ENCODE data around the gene CUX1. TPM values are rescaled to one million over a fixed set of nuclear protein-coding genes. Genes with fewer than 3 reads are reported as not detected.
"Not testable (repeated sequence)": the region's sequence is repeated elsewhere in the genome, so short reads cannot be mapped to it uniquely, and the experiment has no call there.

The CUX1 gene
- total RNA-seq, 1 donor from 2014 or later, result 66.4 TPM

- peaks cover 4% of the 10 kb centered on the region for H3K27me3 Mint-ChIP-seq (ENCODE audit: insufficient read depth, low read depth)
- no peak overlapping the region for H3K9ac ChIP-seq
- H3K4me1 Mint-ChIP-seq, result no peaks in the 10 kb centered on the region
- no peaks in the 10 kb centered on the region for H3K4me1 ChIP-seq
- no peak overlapping the region for H3K27ac Mint-ChIP-seq
- no peaks in the 10 kb centered on the region for H3K9me3 ChIP-seq (ENCODE audit: low read depth)
- H3K36me3 Mint-ChIP-seq, result no peaks in the 10 kb centered on the region
- H3K27ac ChIP-seq, result no peak overlapping the region
- H2AFZ ChIP-seq (replicated peaks), result no peak overlapping the region
- H3K4me3 ChIP-seq, result no peak overlapping the region
- no peaks in the 10 kb centered on the region for H4K20me1 ChIP-seq (ENCODE audit: low read depth)
- TF ChIP-seq CTCF (IDR thresholded peaks at IDR 0.05) (no peak), EZH2 (IDR thresholded peaks at IDR 0.05) (no peak), EZH2phosphoT487 (IDR thresholded peaks at IDR 0.05) (no peak)
- H3K27me3 ChIP-seq, result no peaks in the 10 kb centered on the region
- H3K9me3 Mint-ChIP-seq, result no peaks in the 10 kb centered on the region
- no peak overlapping the region for H3K4me2 ChIP-seq
- H3K36me3 ChIP-seq, result no peaks in the 10 kb centered on the region
- no peak overlapping the region for H3K4me3 Mint-ChIP-seq
- no peak for DNase-seq (ENCODE audit: low spot score)
- H3K79me2 ChIP-seq (ENCODE audit: low read depth), result no peaks in the 10 kb centered on the region
- no peaks in the 10 kb centered on the region for H3F3A ChIP-seq (ENCODE audit: low read depth)
Measured at GRCh38 chr7:102225025-102225424, 407.6 kb downstream of the CUX1 start.

GRCh38 chr7:102227371-102227770 lies 409.9 kb downstream of the CUX1 start:
- Mint-ChIP-seq H3K4me1 (no peaks in the 10 kb centered on the region), H3K9me3 (no peaks in the 10 kb centered on the region), H3K4me3 (no peak overlapping the region), H3K36me3 (peaks cover 2% of the 10 kb centered on the region), H3K27ac (no peak overlapping the region), H3K27me3 (ENCODE audit: insufficient read depth, low read depth) (peaks cover 4% of the 10 kb centered on the region)
- Histone ChIP-seq H3K4me3 (no peak overlapping the region), H3K4me1 (no peaks in the 10 kb centered on the region), H3K27ac (no peak overlapping the region), H3F3A (ENCODE audit: low read depth) (peaks cover 2% of the 10 kb centered on the region), H3K36me3 (no peaks in the 10 kb centered on the region), H3K79me2 (ENCODE audit: low read depth) (no peaks in the 10 kb centered on the region), H2AFZ (replicated peaks) (no peak overlapping the region), H4K20me1 (ENCODE audit: low read depth) (peaks cover under 1% of the 10 kb centered on the region), H3K9ac (no peak overlapping the region), H3K4me2 (no peak overlapping the region), H3K27me3 (no peaks in the 10 kb centered on the region), H3K9me3 (ENCODE audit: low read depth) (no peaks in the 10 kb centered on the region)
- no peak for TF ChIP-seq EZH2phosphoT487 (IDR thresholded peaks at IDR 0.05)
- no peak for DNase-seq (ENCODE audit: low spot score)

- peaks cover 4% of the 10 kb centered on the region for H3K27me3 Mint-ChIP-seq (ENCODE audit: insufficient read depth, low read depth)
- H4K20me1 ChIP-seq (ENCODE audit: low read depth), result peaks cover 4% of the 10 kb centered on the region
- H3K4me1 Mint-ChIP-seq, result no peaks in the 10 kb centered on the region
- no peak for DNase-seq (ENCODE audit: low spot score)
- no peak overlapping the region for H3K4me2 ChIP-seq
- H3K9me3 ChIP-seq (ENCODE audit: low read depth), result no peaks in the 10 kb centered on the region
- H3K79me2 ChIP-seq (ENCODE audit: low read depth), result no peaks in the 10 kb centered on the region
- no peak overlapping the region for H3K4me3 ChIP-seq
- H3K9ac ChIP-seq, result no peak overlapping the region
- no peak overlapping the region for H3K27ac ChIP-seq
- H3K27me3 ChIP-seq, result no peaks in the 10 kb centered on the region
- no peak overlapping the region for H2AFZ ChIP-seq (replicated peaks)
- H3K36me3 Mint-ChIP-seq, result peaks cover 4% of the 10 kb centered on the region
- H3F3A ChIP-seq (ENCODE audit: low read depth), result peaks cover 2% of the 10 kb centered on the region
- H3K9me3 Mint-ChIP-seq, result no peaks in the 10 kb centered on the region
- H3K4me1 ChIP-seq, result no peaks in the 10 kb centered on the region
- no peak for TF ChIP-seq EZH2 (IDR thresholded peaks at IDR 0.05)
- no peak for TF ChIP-seq EZH2phosphoT487 (IDR thresholded peaks at IDR 0.05)
- H3K4me3 Mint-ChIP-seq, result no peak overlapping the region
- no peak overlapping the region for H3K27ac Mint-ChIP-seq
- H3K36me3 ChIP-seq, result no peaks in the 10 kb centered on the region
Measured at GRCh38 chr7:102228935-102229334, 411.5 kb downstream of the CUX1 start.

GRCh38 chr7:102230162-102230561 lies 412.7 kb downstream of the CUX1 start:
- H3K36me3 ChIP-seq; H3K4me1 ChIP-seq; H3K79me2 ChIP-seq (ENCODE audit: low read depth); H3K27ac Mint-ChIP-seq; H3K9ac ChIP-seq; H4K20me1 ChIP-seq (ENCODE audit: low read depth); DNase-seq (ENCODE audit: low spot score); H3K27ac ChIP-seq; H3K27me3 ChIP-seq; H3K9me3 Mint-ChIP-seq; H3K4me3 ChIP-seq; H3K9me3 ChIP-seq (ENCODE audit: low read depth); H3K27me3 Mint-ChIP-seq (ENCODE audit: insufficient read depth, low read depth); H3K4me1 Mint-ChIP-seq; H2AFZ ChIP-seq (replicated peaks); H3K4me2 ChIP-seq; H3K4me3 Mint-ChIP-seq; H3F3A ChIP-seq (ENCODE audit: low read depth): not testable (repeated sequence)
- H3K36me3 Mint-ChIP-seq, result peaks cover 10% of the 10 kb centered on the region

- H3K9me3 Mint-ChIP-seq, result no peaks in the 10 kb centered on the region
- no peak for TF ChIP-seq EZH2 (IDR thresholded peaks at IDR 0.05)
- TF ChIP-seq EZH2phosphoT487 (IDR thresholded peaks at IDR 0.05), result no peak
- no peak for TF ChIP-seq CTCF (IDR thresholded peaks at IDR 0.05)
- no peak overlapping the region for H3K4me3 Mint-ChIP-seq
- Histone ChIP-seq H3K36me3 (no peaks in the 10 kb centered on the region), H3F3A (ENCODE audit: low read depth) (peaks cover 2% of the 10 kb centered on the region), H3K4me2 (no peak overlapping the region), H3K4me1 (no peaks in the 10 kb centered on the region), H3K4me3 (no peak overlapping the region), H3K9ac (no peak overlapping the region), H3K27me3 (no peaks in the 10 kb centered on the region), H2AFZ (replicated peaks) (no peak overlapping the region), H3K9me3 (ENCODE audit: low read depth) (no peaks in the 10 kb centered on the region), H3K27ac (no peak overlapping the region), H4K20me1 (ENCODE audit: low read depth) (peaks cover 4% of the 10 kb centered on the region), H3K79me2 (ENCODE audit: low read depth) (no peaks in the 10 kb centered on the region)
- peaks cover 2% of the 10 kb centered on the region for H3K27me3 Mint-ChIP-seq (ENCODE audit: insufficient read depth, low read depth)
- no peaks in the 10 kb centered on the region for H3K4me1 Mint-ChIP-seq
- no peak for DNase-seq (ENCODE audit: low spot score)
- peaks cover 10% of the 10 kb centered on the region for H3K36me3 Mint-ChIP-seq
- H3K27ac Mint-ChIP-seq, result no peak overlapping the region
Measured at GRCh38 chr7:102230593-102230992, 413.2 kb downstream of the CUX1 start.

Measured in neural progenitor cell (in vitro differentiated cells).